Ovary (tissue), 9 donors: Measurements from ENCODE around the gene LAMA2. TPM values are rescaled to one million over a fixed set of nuclear protein-coding genes. Genes with fewer than 3 reads are reported as not detected.

ENCODE experiments used
- DNase-seq, 5 donors: peaks; one replicate each; pipeline ENCODE4 v3.0.0-alpha.2; 2019 to 2020
- H3K27ac ChIP-seq, 2 donors: fragments of 200-600 bp; one replicate each; pipeline versions ENCODE4 v1.5.1 to v1.8.0; 2019 to 2022
- H3K27me3 ChIP-seq: fragments of 200-600 bp; one replicate; pipeline ENCODE4 v1.8.0; 2022
- H3K36me3 ChIP-seq: fragments of 200-600 bp; sonication (generic); one replicate; pipeline ENCODE4 v1.5.1; 2019
- H3K4me1 ChIP-seq: one replicate; pipeline ENCODE4 v1.8.1; 2013; ENCODE audit warnings: mild to moderate bottlenecking, moderate library complexity; ENCODE audit not compliant: insufficient read depth
- H3K4me3 ChIP-seq: fragments of 200-600 bp; sonication (generic); one replicate; pipeline ENCODE4 v1.5.1; 2017
- H3K9me3 ChIP-seq, 2 donors: fragments of 200-600 bp in 1 of 2; sonication (generic) in 1 of 2; one replicate each; pipeline versions ENCODE4 v1.5.1 to v1.8.1; 2013 to 2019; ENCODE audit warnings: mild to moderate bottlenecking in 1 of 2, moderate library complexity in 1 of 2
- CTCF ChIP-seq, 3 donors: fragments of 450-650 bp in 2 of 3; fragments of 200-600 bp in 1 of 3; IDR thresholded peaks; one replicate each; pipeline versions ENCODE4 v1.5.1 to v1.8.0; 2016 to 2022; ENCODE audit warnings: antibody characterized with exemption in 3 of 3, mild to moderate bottlenecking in 1 of 3
- EP300 ChIP-seq: sonication (generic); formaldehyde crosslinking; IDR thresholded peaks from one replicate; pipeline ENCODE4 v1.6.1; 2017; ENCODE audit warnings: antibody characterized with exemption
- POLR2A ChIP-seq: fragments of 450-650 bp; IDR thresholded peaks from one replicate; pipeline ENCODE4 v1.6.1; 2017; ENCODE audit warnings: antibody characterized with exemption, mild to moderate bottlenecking, moderate library complexity
- WGBS, 3 donors: extraction: QIAGEN DNeasy Blood & Tissue Kit in 1 of 3; methylation state at CpG; one replicate each; pipeline versions ENCODE4 v1.1.5 to v1.1.7; 2013 to 2017; 5-methylcytosine and 5-hydroxymethylcytosine counted together
- intact Hi-C, 4 donors: fragments of 100-400 bp; cut with DNase I; formaldehyde crosslinking; loops; one replicate each; pipeline versions ENCODE4 v1.11.0 to v1.15.1; 2022 to 2023
- polyA plus RNA-seq, 2 donors: library from polyadenylated mRNA; stranded (reverse); fragments of 200-250 nt in 1 of 2; fragments of 350-450 nt in 1 of 2; fragmentation: Illumina TruSeq in 1 of 2; extraction: RNeasy Lipid Tissue Mini Kit (QIAGEN cat#74804) in 1 of 2; gene quantifications; one replicate each; pipeline ENCODE4 v1.2.3, GENCODE V29; 2013 to 2014
- total RNA-seq, 7 donors: library from RNA; depleted of rRNA in 2 of 7; stranded (reverse); fragments of >200 nt in 2 of 7; fragmentation: NEBNext Ultra II Directional in 3 of 7; extraction: Animal tissue kit (Norgen Biotek cat#: 25700) in 3 of 7; gene quantifications; one replicate each; pipeline versions ENCODE4 v1.1.0 to v1.2.4, GENCODE V29; 2016 to 2023
- donor health status: DM: no; HTN: no; CAD: no; lungs with moderate emphysema.
- donor health status: DM: no; HTN: no; CAD: no.
- donor health status: Bipolar disorder and iron deficiency.
- donor health status: DM: yes; HTN: yes; CAD: no.
- donor health status: DM: no; HTN: no; CAD: no.
- donor health status: DM: yes; HTN: yes; CAD: no.

The LAMA2 gene
- total and polyA plus RNA-seq, 9 donors = 42.5 to 226 (median 121) TPM

DNA sequence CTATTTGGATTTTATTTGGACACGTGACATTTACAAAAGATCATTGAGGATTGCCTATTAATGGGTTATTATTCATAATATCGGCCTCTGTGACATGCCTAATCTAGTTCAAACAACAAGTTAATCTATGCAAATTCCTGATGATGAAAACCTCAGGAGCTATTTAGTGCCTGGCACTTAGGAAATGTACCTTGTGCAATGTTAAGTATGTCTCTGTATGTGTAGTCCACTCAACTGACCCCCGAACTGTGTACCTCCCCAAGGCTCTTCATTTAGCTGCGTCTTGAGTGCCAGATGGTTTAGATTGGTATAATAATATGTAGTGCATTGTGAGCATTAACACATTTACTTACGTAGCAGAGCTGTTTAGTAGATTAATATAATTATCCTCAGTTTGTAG is 6.9 kb downstream of the LAMA2 start:
- intact Hi-C loops = loop anchor here in 1 of 4 donors (10.0 kb wide), 1 partner anchor 245 kb away; no protein-coding TSS in a partner anchor
- peak overlapping the region; percentile 1 for H3K4me3 ChIP-seq
- H3K36me3 ChIP-seq = no peaks in the 10 kb centered on the region
- TF ChIP-seq POLR2A (no peak), CTCF (IDR thresholded peaks at IDR 0.05) (no peak), EP300 (no peak)
- H3K4me1 ChIP-seq = peaks cover 3% of the 10 kb centered on the region
- 49 to 68% (median 49%) methylated on average over 5 of the region's 5 CpGs for WGBS, 3 donors
- no peaks in the 10 kb centered on the region for H3K27me3 ChIP-seq
- no peaks in the 10 kb centered on the region for H3K9me3 ChIP-seq
- no peak overlapping the region for H3K27ac ChIP-seq
- DNase-seq = no peak

- TF ChIP-seq EP300 (no peak), CTCF (IDR thresholded peaks at IDR 0.05) (no peak), POLR2A (no peak)
- peaks cover 3% of the 10 kb centered on the region for H3K4me1 ChIP-seq
- WGBS, 3 donors = 2 to 5% (median 3%) methylated on average over 2 of the region's 2 CpGs
- intact Hi-C loops = no loop called here
- DNase-seq = no peak
- no peak overlapping the region for H3K27ac ChIP-seq
- no peaks in the 10 kb centered on the region for H3K27me3 ChIP-seq
- H3K9me3 ChIP-seq = no peaks in the 10 kb centered on the region
- no peak overlapping the region for H3K4me3 ChIP-seq
- no peaks in the 10 kb centered on the region for H3K36me3 ChIP-seq
Observed at GRCh38 chr6:128892079-128892478, 9.1 kb downstream of the LAMA2 start.

DNA sequence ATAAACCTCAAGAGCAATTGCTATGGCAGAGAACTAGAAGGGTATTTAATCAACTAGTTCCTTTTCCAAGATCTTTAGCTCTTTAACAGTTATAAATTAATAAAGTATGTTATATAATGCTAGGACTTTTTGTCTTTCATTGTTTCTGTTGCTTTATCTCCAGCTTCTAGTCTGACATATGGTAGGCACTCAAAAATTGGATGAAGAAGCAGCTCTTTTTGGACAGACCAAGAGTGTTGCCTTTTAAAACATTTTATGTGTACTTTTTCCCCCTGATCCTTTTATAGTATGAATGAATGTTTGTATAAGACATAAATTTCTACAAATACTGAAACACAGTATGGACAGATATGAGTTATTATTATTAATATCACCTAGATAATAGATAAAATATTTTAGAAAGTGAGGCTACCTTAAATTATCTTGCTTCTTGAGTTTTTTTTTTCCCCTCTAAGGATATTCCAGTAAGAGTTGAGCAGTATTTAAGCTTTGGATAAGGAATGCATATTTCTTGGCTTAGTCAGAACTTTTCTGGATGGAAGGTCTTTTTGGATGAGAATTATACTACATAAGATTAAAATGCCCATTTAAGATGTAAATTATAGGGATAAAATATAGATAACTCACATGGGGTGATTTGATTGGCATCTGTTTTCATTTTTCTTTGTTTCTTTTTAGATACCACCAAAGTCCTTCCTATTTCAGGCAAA is 16.6 kb downstream of the LAMA2 start:
- H3K27me3 ChIP-seq = no peaks in the 10 kb centered on the region
- no peaks in the 10 kb centered on the region for H3K9me3 ChIP-seq
- no peak overlapping the region for H3K27ac ChIP-seq
- no peak for DNase-seq
- H3K36me3 ChIP-seq = no peaks in the 10 kb centered on the region
- intact Hi-C loops = no loop called here
- TF ChIP-seq CTCF (IDR thresholded peaks at IDR 0.05) (no peak), POLR2A (no peak), EP300 (no peak)
- no peak overlapping the region for H3K4me3 ChIP-seq
- no peaks in the 10 kb centered on the region for H3K4me1 ChIP-seq

DNA sequence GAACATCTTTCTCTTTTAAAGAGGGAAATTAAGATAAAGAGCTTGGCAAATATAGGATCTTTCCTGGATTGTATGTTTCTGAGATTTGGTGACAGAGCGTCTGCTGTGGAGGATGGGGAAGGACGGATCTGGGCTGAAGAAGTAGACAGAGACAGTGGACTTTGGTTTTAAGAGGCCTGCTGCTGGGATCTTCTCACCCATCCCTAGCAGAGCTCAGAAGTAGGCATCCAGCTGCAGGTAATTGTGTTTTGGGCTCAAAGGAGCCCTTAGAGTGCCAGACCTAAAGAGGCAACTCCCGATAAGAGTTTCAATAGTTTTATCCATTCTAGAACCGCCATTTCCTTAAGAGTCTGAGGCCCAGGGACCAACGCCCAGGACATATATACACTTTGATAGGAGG is 20.8 kb downstream of the LAMA2 start:
- H3K4me3 ChIP-seq = no peak overlapping the region
- WGBS, 3 donors = 93 to 95% (median 94%) methylated on average over 5 of the region's 5 CpGs
- H3K27ac ChIP-seq = no peak overlapping the region
- DNase-seq = no peak
- TF ChIP-seq EP300 (no peak), POLR2A (no peak), CTCF (IDR thresholded peaks at IDR 0.05) (no peak)
- H3K4me1 ChIP-seq = no peaks in the 10 kb centered on the region
- H3K36me3 ChIP-seq = no peaks in the 10 kb centered on the region
- no peaks in the 10 kb centered on the region for H3K9me3 ChIP-seq
- H3K27me3 ChIP-seq = no peaks in the 10 kb centered on the region
- intact Hi-C loops = no loop called here
